Caco-2 (cell line): ENCODE results near the gene DMWD. TPM values are rescaled to one million over a fixed set of nuclear protein-coding genes. Genes with fewer than 3 reads are reported as not detected.

Source experiments
- BruUV-seq: library from RNA; stranded (reverse); fragments of 400-500 nt; replicated peaks from 2 replicates; lab custom pipeline; 2021; lab: Mats Ljungman, UMichigan
- CTCF ChIA-PET: fragments of 300-600 bp; sonication (Branson Sonifier 250); formaldehyde crosslinking; loops from one replicate; lab custom pipeline; 2022; ENCODE audit warnings: antibody characterized with exemption; lab: Charles Lee
- POLR2A ChIA-PET: fragments of 300-600 bp; sonication (Branson Sonifier 250); formaldehyde crosslinking; loops from one replicate; lab custom pipeline; 2022; ENCODE audit warnings: antibody characterized with exemption; lab: Charles Lee
- DNase-seq, 2 experiments: peaks; one replicate each; pipeline versions ENCODE4 v3.0.0 to v3.0.0-alpha.2; 2020 to 2022
- H3K27me3 ChIP-seq: replicated peaks from 2 replicates; pipeline ENCODE4 v1.6.0; 2011; ENCODE audit warnings: low read length; ENCODE audit not compliant: control insufficient read depth, insufficient read depth
- H3K36me3 ChIP-seq: 2 replicates; pipeline ENCODE4 v1.5.1; 2011; ENCODE audit warnings: low read length; ENCODE audit not compliant: control insufficient read depth, insufficient read depth
- H3K4me1 ChIP-seq: fragments of 250-450 bp; sonication (Bioruptor Pico); 2 replicates; pipeline ENCODE4 v1.5.1; 2020; ENCODE audit warnings: mild to moderate bottlenecking
- H3K4me3 ChIP-seq: 2 replicates; pipeline ENCODE4 v1.5.1; 2011; ENCODE audit warnings: low read depth, mild to moderate bottlenecking, control low read depth, low read length
- H3K9me3 ChIP-seq: fragments of 250-450 bp; sonication (Bioruptor Pico); 2 replicates; pipeline ENCODE4 v1.5.1; 2020; ENCODE audit warnings: mild to moderate bottlenecking, moderate library complexity
- H3K27ac Mint-ChIP-seq: one replicate; pipeline ENCODE4 v1.8.0; 2022; ENCODE audit warnings: mixed read lengths; ENCODE audit not compliant: unreplicated experiment
- H3K27me3 Mint-ChIP-seq: one replicate; pipeline ENCODE4 v1.8.0; 2022; ENCODE audit warnings: mixed read lengths; ENCODE audit not compliant: insufficient read depth, unreplicated experiment
- H3K36me3 Mint-ChIP-seq: one replicate; pipeline ENCODE4 v1.8.0; 2022; ENCODE audit warnings: mild to moderate bottlenecking, mixed read lengths; ENCODE audit not compliant: insufficient read depth, unreplicated experiment
- H3K4me1 Mint-ChIP-seq: one replicate; pipeline ENCODE4 v1.8.0; 2022; ENCODE audit warnings: low read depth, mixed read lengths; ENCODE audit not compliant: unreplicated experiment
- H3K4me3 Mint-ChIP-seq: one replicate; pipeline ENCODE4 v1.8.0; 2022; ENCODE audit warnings: mild to moderate bottlenecking, moderate library complexity, mixed read lengths; ENCODE audit not compliant: unreplicated experiment
- H3K9me3 Mint-ChIP-seq: one replicate; pipeline ENCODE4 v1.8.0; 2022; ENCODE audit warnings: mixed read lengths; ENCODE audit not compliant: unreplicated experiment
- CTCF ChIP-seq, 2 experiments: fragments of 200-600 bp in 1 of 2; IDR thresholded peaks; 1 replicate in 1 of 2; 2 replicates in 1 of 2; pipeline versions ENCODE4 v1.5.1 to v1.8.0; 2011 to 2022; ENCODE audit warnings: antibody characterized with exemption in 1 of 2, control low read depth in 1 of 2, inconsistent platforms in 1 of 2, low read depth in 1 of 2, low read length in 1 of 2, mild to moderate bottlenecking in 1 of 2, moderate library complexity in 1 of 2; ENCODE audit not compliant: insufficient read depth in 1 of 2, severe bottlenecking in 1 of 2, unreplicated experiment in 1 of 2
- intact Hi-C: fragments of 100-400 bp; cut with micrococcal nuclease; formaldehyde crosslinking; loops from one replicate; pipeline ENCODE4 v1.10.0; 2022; ENCODE audit not compliant: unreplicated experiment
- total RNA-seq: library from RNA; stranded (reverse); gene quantifications from 2 replicates; pipeline ENCODE4 v1.2.3, GENCODE V29; 2022

Gene DMWD
- total RNA-seq, 1 experiment from 2014 or later, result 76.3 TPM

DNA sequence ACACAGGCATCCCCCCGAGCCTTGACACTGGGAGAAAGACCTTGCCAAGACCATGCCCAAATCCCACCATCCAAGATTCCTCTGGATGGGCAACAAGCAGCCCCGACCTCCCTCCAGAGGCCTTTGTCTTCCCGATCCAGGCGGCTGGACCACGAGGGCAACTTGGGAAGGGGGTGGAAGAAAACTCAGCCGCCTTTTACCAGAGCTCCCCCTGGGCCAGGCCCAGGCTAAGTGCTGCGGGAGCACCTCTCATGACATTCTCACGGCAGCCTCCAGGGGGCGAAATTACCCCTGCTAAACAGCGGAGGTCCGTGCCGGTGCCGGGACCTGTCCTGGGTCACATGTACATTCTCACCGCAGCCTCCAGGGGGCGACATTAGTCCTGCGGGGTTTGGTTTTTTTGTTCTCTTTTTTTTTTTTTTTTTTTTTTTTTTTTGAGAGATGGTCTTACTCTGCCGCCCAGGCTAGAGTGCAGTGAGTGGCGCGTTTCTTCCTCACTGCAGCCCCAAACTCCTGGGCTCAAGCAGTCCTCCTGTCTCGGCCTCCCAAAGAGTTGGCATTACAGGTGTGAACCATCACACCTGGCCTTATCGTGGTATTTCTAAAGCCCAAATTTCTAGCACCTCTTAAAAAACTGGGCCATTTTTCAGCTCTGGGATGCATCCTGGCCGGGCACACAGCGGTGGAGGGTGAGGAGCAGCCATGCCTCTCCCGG, 24.5 kb upstream of the DMWD start:
- no peak overlapping the region for H3K27ac Mint-ChIP-seq
- H3K4me1 ChIP-seq, result peaks cover 6% of the 10 kb centered on the region; the same call in 1 of the 2 replicates
- no peaks in the 10 kb centered on the region for H3K9me3 ChIP-seq
- no peaks in the 10 kb centered on the region for H3K9me3 Mint-ChIP-seq
- H3K27me3 Mint-ChIP-seq, result no peaks in the 10 kb centered on the region
- peaks cover 14% of the 10 kb centered on the region for H3K4me1 Mint-ChIP-seq
- ChIA-PET CTCF (interaction anchor here (0.6 to 2.8 kb wide), 40 partner anchors 9 to 1610 kb away, joined by 3 to 46 read pairs (median 5); partner anchors contain the start of genes CCDC61, DMPK, DMWD and FBXO46), POLR2A (interaction anchor here (0.6 to 1.3 kb wide), 4 partner anchors 46 to 73 kb away, joined by 3 to 5 read pairs (median 4); partner anchors contain the start of gene IRF2BP1)
- intact Hi-C loops, result loop anchor here (1.0 to 10.0 kb wide), 2 partner anchors 66 to 198 kb away; no protein-coding TSS in a partner anchor
- BruUV-seq, result no TSS peak
- no peaks in the 10 kb centered on the region; the same call in 1 of the 2 replicates for H3K36me3 ChIP-seq
- no peaks in the 10 kb centered on the region for H3K27me3 ChIP-seq
- peaks cover 60% of the 10 kb centered on the region for H3K36me3 Mint-ChIP-seq
- peak; percentile 97 to 99 for TF ChIP-seq CTCF (IDR thresholded peaks at IDR 0.05; ENCODE audit: insufficient read depth in 1 of 2, low read depth in 1 of 2, low read length in 1 of 2, severe bottlenecking in 1 of 2, unreplicated experiment in 1 of 2)
- peak; percentile 96 to 98 for DNase-seq
- H3K4me3 Mint-ChIP-seq, result no peak overlapping the region
- H3K4me3 ChIP-seq, result no peak overlapping the region

DNA sequence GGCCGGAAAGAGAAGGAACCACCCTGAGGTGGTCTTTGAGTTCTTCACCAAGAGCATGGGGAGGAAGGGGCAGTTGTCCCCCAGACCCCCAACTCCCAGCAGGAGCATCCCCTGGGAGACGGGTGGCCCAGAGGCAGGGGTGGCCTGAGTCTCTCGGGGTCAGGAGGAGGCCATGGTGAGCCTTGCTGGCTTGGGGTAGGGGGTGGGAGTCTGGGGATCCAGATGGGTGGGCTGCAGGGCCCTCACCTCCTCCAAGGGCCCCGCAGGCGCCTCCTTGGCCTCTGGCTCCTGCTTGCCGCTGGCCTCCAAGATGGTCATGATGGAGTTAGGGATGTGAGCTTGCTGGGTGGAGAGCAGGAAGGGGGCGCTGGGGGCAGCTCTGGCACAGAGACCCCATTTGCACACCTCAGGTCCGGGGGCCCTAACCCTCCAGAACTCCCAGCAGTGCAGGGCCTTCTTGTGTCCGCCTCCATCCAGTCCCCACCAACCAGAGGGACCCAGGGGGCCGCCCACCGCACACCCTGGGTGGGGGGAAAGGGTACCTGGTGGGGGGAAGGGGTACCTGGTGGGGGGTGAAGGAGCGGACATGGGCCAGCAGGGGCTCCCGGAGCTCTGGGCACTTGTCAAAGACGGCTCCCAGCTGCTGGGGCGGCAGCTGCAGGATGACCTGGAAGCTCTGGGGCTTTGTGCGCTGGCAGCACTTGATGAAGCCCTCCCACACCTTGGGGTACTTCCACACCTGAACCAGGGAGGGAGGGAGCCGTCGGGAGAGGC, 23.8 kb upstream of the DMWD start:
- no TSS peak for BruUV-seq
- no peak overlapping the region for H3K27ac Mint-ChIP-seq
- peaks cover 6% of the 10 kb centered on the region; the same call in 1 of the 2 replicates for H3K4me1 ChIP-seq
- no peak for TF ChIP-seq CTCF (IDR thresholded peaks at IDR 0.05; ENCODE audit: insufficient read depth in 1 of 2, low read depth in 1 of 2, low read length in 1 of 2, severe bottlenecking in 1 of 2, unreplicated experiment in 1 of 2)
- H3K9me3 ChIP-seq, result no peaks in the 10 kb centered on the region
- no peaks in the 10 kb centered on the region for H3K9me3 Mint-ChIP-seq
- no peak for DNase-seq
- H3K36me3 ChIP-seq, result no peaks in the 10 kb centered on the region; the same call in 1 of the 2 replicates
- H3K4me3 Mint-ChIP-seq, result no peak overlapping the region
- H3K4me1 Mint-ChIP-seq, result peaks cover 14% of the 10 kb centered on the region
- CTCF ChIA-PET, result interaction anchor here (0.6 to 2.8 kb wide), 38 partner anchors 10 to 636 kb away, joined by 3 to 46 read pairs (median 6); partner anchors contain the start of genes CCDC61, DMPK, DMWD and FBXO46
- no peaks in the 10 kb centered on the region for H3K27me3 Mint-ChIP-seq
- no peaks in the 10 kb centered on the region for H3K27me3 ChIP-seq
- H3K36me3 Mint-ChIP-seq, result peaks cover 54% of the 10 kb centered on the region
- no peak overlapping the region for H3K4me3 ChIP-seq
- POLR2A ChIA-PET, result interaction anchor here (0.6 to 1.3 kb wide), 3 partner anchors 47 to 74 kb away, joined by 3 to 5 read pairs (median 3); no protein-coding TSS in a partner anchor
- intact Hi-C loops, result loop anchor here (1.0 to 10.0 kb wide), 2 partner anchors 67 to 198 kb away; no protein-coding TSS in a partner anchor
